NCI-H510A treated with DMSO at 0.1 percent for 48 hours (cell line): Measurements from ENCODE around the gene RPS6KA5.
"Not testable (repeated sequence)": the region's sequence is repeated elsewhere in the genome, so short reads cannot be mapped to it uniquely, and the experiment has no call there.

Experiments used
- DNase-seq: peaks from one replicate; lab custom pipeline; 2025; lab: John Stamatoyannopoulos, UW

Gene RPS6KA5

GRCh38 chr14:90985601-90986242 is 74.7 kb downstream of the RPS6KA5 start:
- DNase-seq: no peak

GRCh38 chr14:90983560-90983959 is 76.9 kb downstream of the RPS6KA5 start:
- no peak for DNase-seq

- no peak for DNase-seq
Measured at GRCh38 chr14:90981636-90982035, 78.8 kb downstream of the RPS6KA5 start.

- DNase-seq: not testable (repeated sequence)
Measured at GRCh38 chr14:90980636-90981035, 79.8 kb downstream of the RPS6KA5 start.

- DNase-seq: no peak
Measured at GRCh38 chr14:90979515-90979914, 80.9 kb downstream of the RPS6KA5 start.

GRCh38 chr14:90976101-90976500 is 84.3 kb downstream of the RPS6KA5 start:
- DNase-seq: no peak

GRCh38 chr14:90971687-90972086 is 88.8 kb downstream of the RPS6KA5 start:
- no peak for DNase-seq

- no peak for DNase-seq
Measured at GRCh38 chr14:90970167-90970600, 90.3 kb downstream of the RPS6KA5 start.

- DNase-seq: no peak
Measured at GRCh38 chr14:90969531-90970166, 90.8 kb downstream of the RPS6KA5 start.

GRCh38 chr14:90968025-90968424 is 92.4 kb downstream of the RPS6KA5 start:
- no peak for DNase-seq

GRCh38 chr14:90966493-90966892 is 93.9 kb downstream of the RPS6KA5 start:
- no peak for DNase-seq

- DNase-seq: no peak
Measured at GRCh38 chr14:90965765-90966164, 94.7 kb downstream of the RPS6KA5 start.

GRCh38 chr14:90963343-90963742 is 97.1 kb downstream of the RPS6KA5 start:
- no peak for DNase-seq

- no peak for DNase-seq
Measured at GRCh38 chr14:90962505-90963109, 97.8 kb downstream of the RPS6KA5 start.

GRCh38 chr14:90960818-90961217 is 99.6 kb downstream of the RPS6KA5 start:
- DNase-seq: no peak

GRCh38 chr14:90959344-90959743 is 101.1 kb downstream of the RPS6KA5 start:
- DNase-seq: no peak

- DNase-seq: no peak
Measured at GRCh38 chr14:90956273-90956672, 104.2 kb downstream of the RPS6KA5 start.

- not testable (repeated sequence) for DNase-seq
Measured at GRCh38 chr14:90953643-90954042, 106.8 kb downstream of the RPS6KA5 start.

- no peak for DNase-seq
Measured at GRCh38 chr14:90943367-90943766, 117.1 kb downstream of the RPS6KA5 start.

GRCh38 chr14:90942511-90942910 is 117.9 kb downstream of the RPS6KA5 start:
- no peak for DNase-seq

GRCh38 chr14:90941706-90942105 is 118.7 kb downstream of the RPS6KA5 start:
- DNase-seq: no peak

GRCh38 chr14:90940318-90940962 is 120.0 kb downstream of the RPS6KA5 start:
- DNase-seq: no peak

- not testable (repeated sequence) for DNase-seq
Measured at GRCh38 chr14:90939252-90939795, 121.1 kb downstream of the RPS6KA5 start.
